Trophoblast cell (in vitro differentiated cells and primary cell): ENCODE data around the gene COL25A1.

Source experiments
- DNase-seq, 2 donors: peaks; one replicate each; pipeline ENCODE4 v3.0.0-alpha.2; 2016
- H2AFZ ChIP-seq: 2 replicates; pipeline ENCODE4 v1.6.1; 2013; ENCODE audit warnings: low read length, moderate library complexity, mild to moderate bottlenecking; ENCODE audit not compliant: insufficient read depth, poor library complexity
- H2AK5ac ChIP-seq: 2 replicates; pipeline ENCODE4 v1.6.1; 2013; ENCODE audit warnings: mild to moderate bottlenecking, low read length
- H2BK120ac ChIP-seq: 2 replicates; pipeline ENCODE4 v1.6.1; 2013; ENCODE audit warnings: low read length, mild to moderate bottlenecking, moderate library complexity; ENCODE audit not compliant: insufficient read depth, poor library complexity
- H2BK12ac ChIP-seq: 2 replicates; pipeline ENCODE4 v1.6.1; 2013; ENCODE audit warnings: mild to moderate bottlenecking, low read length, moderate library complexity
- H2BK5ac ChIP-seq: 2 replicates; pipeline ENCODE4 v1.6.1; 2013; ENCODE audit warnings: low read length, low read depth, moderate library complexity, mild to moderate bottlenecking; ENCODE audit not compliant: poor library complexity
- H3K14ac ChIP-seq: 2 replicates; pipeline ENCODE4 v1.6.1; 2013; ENCODE audit warnings: mild to moderate bottlenecking, low read length
- H3K18ac ChIP-seq: 2 replicates; pipeline ENCODE4 v1.6.1; 2013; ENCODE audit warnings: mild to moderate bottlenecking, low read length
- H3K23ac ChIP-seq: 2 replicates; pipeline ENCODE4 v1.6.1; 2013; ENCODE audit warnings: low read length
- H3K27ac ChIP-seq: 2 replicates; pipeline ENCODE4 v1.5.1; 2013; ENCODE audit warnings: low read depth, mild to moderate bottlenecking, inconsistent platforms, low read length, moderate library complexity
- H3K27me3 ChIP-seq: 2 replicates; pipeline ENCODE4 v1.6.1; 2013; ENCODE audit warnings: inconsistent platforms, mild to moderate bottlenecking, low read length, moderate library complexity; ENCODE audit not compliant: insufficient read depth
- H3K36me3 ChIP-seq, 2 experiments: 1 replicate in 1 of 2; 2 replicates in 1 of 2; pipeline ENCODE4 v1.6.1; 2013; ENCODE audit warnings: low read length in 2 of 2, mild to moderate bottlenecking in 2 of 2, moderate library complexity in 1 of 2; ENCODE audit not compliant: insufficient read depth in 2 of 2, control insufficient read depth in 1 of 2
- H3K4ac ChIP-seq: 2 replicates; pipeline ENCODE4 v1.6.1; 2013; ENCODE audit warnings: low read depth, mild to moderate bottlenecking, low read length, moderate library complexity
- H3K4me1 ChIP-seq, 2 experiments: 1 replicate in 1 of 2; 2 replicates in 1 of 2; pipeline ENCODE4 v1.6.1; 2013; ENCODE audit warnings: low read length in 2 of 2, mild to moderate bottlenecking in 2 of 2, moderate library complexity in 1 of 2; ENCODE audit not compliant: insufficient read depth in 2 of 2, control insufficient read depth in 1 of 2
- H3K4me2 ChIP-seq: 2 replicates; pipeline ENCODE4 v1.6.1; 2013; ENCODE audit warnings: inconsistent platforms, mild to moderate bottlenecking, low read length, moderate library complexity
- H3K4me3 ChIP-seq: 2 replicates; pipeline ENCODE4 v1.5.1; 2013; ENCODE audit warnings: mild to moderate bottlenecking, low read depth, low read length, inconsistent platforms
- H3K79me1 ChIP-seq: one replicate; pipeline ENCODE4 v1.6.1; 2013; ENCODE audit warnings: low read length
- H3K79me2 ChIP-seq: 2 replicates; pipeline ENCODE4 v1.6.1; 2013; ENCODE audit warnings: low read length, mild to moderate bottlenecking; ENCODE audit not compliant: control insufficient read depth, insufficient read depth, poor library complexity
- H3K9ac ChIP-seq: 2 replicates; pipeline ENCODE4 v1.6.1; 2013; ENCODE audit warnings: mild to moderate bottlenecking, low read length
- H3K9me3 ChIP-seq: 2 replicates; pipeline ENCODE4 v1.6.1; 2013; ENCODE audit warnings: low read depth, mild to moderate bottlenecking, control low read depth, inconsistent platforms, low read length; ENCODE audit not compliant: insufficient read depth
- H4K12ac ChIP-seq: 2 replicates; pipeline ENCODE4 v1.6.1; 2013; ENCODE audit warnings: low read depth, mild to moderate bottlenecking, low read length, moderate library complexity
- H4K8ac ChIP-seq: 2 replicates; pipeline ENCODE4 v1.6.1; 2013; ENCODE audit warnings: low read depth, mild to moderate bottlenecking, low read length, moderate library complexity
- H4K91ac ChIP-seq: one replicate; pipeline ENCODE4 v1.6.1; 2013; ENCODE audit warnings: low read depth, mild to moderate bottlenecking, low read length, moderate library complexity
- WGBS: extraction: QIAGEN DNeasy Blood & Tissue Kit; methylation state at CpG from one replicate; pipeline ENCODE4 v1.1.7; 2013; ENCODE audit warnings: missing lambda C conversion rate; ENCODE audit not compliant: insufficient read length, insufficient coverage; ENCODE audit errors: extremely low coverage; 5-methylcytosine and 5-hydroxymethylcytosine counted together

Gene COL25A1

DNA sequence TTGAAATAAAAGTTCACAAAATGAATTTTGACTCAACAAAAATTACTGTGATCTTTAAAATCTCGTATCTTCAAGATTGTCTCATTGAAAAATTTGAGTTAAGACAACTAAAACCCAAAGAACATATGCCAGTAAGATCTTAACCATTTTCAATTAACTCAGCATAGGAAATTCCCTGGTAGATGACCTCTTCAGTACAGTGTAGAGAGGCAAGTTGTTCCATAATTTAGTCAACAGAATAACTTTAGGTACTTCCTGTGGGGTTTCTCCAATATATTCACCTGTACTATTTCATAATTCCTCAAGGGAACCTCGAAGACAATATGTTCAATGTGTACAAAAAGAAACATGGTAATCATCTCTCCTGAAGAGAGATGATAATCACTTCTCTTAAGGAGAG, 145.3 kb downstream of the COL25A1 start:
- Histone ChIP-seq H4K8ac (no peak overlapping the region), H3K79me2 (no peaks in the 10 kb centered on the region), H3K18ac (no peak overlapping the region), H2BK12ac (no peak overlapping the region), H3K4me3 (no peak overlapping the region), H3K4me2 (no peak overlapping the region), H3K4me1 (peaks cover 0 to 2% of the 10 kb centered on the region in 2 experiments), H3K23ac (no peak overlapping the region), H4K91ac (no peak overlapping the region), H2AFZ (no peak overlapping the region), H3K14ac (no peak overlapping the region), H2BK5ac (no peak overlapping the region), H3K79me1 (no peaks in the 10 kb centered on the region), H3K27me3 (no peaks in the 10 kb centered on the region), H3K27ac (no peak overlapping the region), H4K12ac (no peak overlapping the region), H2BK120ac (no peak overlapping the region), H2AK5ac (no peak overlapping the region), H3K9ac (no peak overlapping the region), H3K9me3 (no peaks in the 10 kb centered on the region), H3K36me3 (no peaks in the 10 kb centered on the region), H3K4ac (no peak overlapping the region)
- no CpG with 5 or more reads among the region's 2 CpGs for WGBS
- no peak for DNase-seq

DNA sequence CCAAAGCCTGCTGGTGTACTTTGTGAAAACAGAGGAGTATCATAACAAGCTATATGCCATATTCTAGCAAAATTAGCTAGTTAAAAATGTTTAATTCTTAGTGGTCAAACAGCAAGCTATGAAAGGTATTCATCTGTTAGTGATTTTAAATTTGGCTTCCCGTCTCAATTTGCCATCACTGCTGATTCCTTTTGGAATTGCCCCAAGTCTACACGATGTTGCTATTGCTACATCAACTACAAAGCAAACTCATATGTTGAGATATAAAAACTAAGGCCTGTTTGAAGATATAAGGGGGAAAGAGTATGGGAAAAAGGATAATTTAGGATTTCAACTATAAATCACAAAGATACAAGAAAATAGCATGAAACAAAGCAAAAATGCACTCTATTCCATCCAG, 146.1 kb downstream of the COL25A1 start:
- Histone ChIP-seq H3K27ac (no peak overlapping the region), H3K9ac (no peak overlapping the region), H3K79me2 (no peaks in the 10 kb centered on the region), H4K8ac (no peak overlapping the region), H3K27me3 (no peaks in the 10 kb centered on the region), H3K18ac (no peak overlapping the region), H2BK120ac (no peak overlapping the region), H3K4me2 (no peak overlapping the region), H3K14ac (no peak overlapping the region), H2AFZ (no peak overlapping the region), H3K23ac (no peak overlapping the region), H3K4me3 (no peak overlapping the region), H3K79me1 (no peaks in the 10 kb centered on the region), H3K4ac (no peak overlapping the region), H4K91ac (no peak overlapping the region), H2AK5ac (no peak overlapping the region), H3K9me3 (no peaks in the 10 kb centered on the region), H3K36me3 (no peaks in the 10 kb centered on the region), H4K12ac (no peak overlapping the region), H2BK5ac (no peak overlapping the region), H3K4me1 (peaks cover 0 to 2% of the 10 kb centered on the region in 2 experiments), H2BK12ac (no peak overlapping the region)
- no peak for DNase-seq
- WGBS: no CpG with 5 or more reads among the region's 2 CpGs

DNA sequence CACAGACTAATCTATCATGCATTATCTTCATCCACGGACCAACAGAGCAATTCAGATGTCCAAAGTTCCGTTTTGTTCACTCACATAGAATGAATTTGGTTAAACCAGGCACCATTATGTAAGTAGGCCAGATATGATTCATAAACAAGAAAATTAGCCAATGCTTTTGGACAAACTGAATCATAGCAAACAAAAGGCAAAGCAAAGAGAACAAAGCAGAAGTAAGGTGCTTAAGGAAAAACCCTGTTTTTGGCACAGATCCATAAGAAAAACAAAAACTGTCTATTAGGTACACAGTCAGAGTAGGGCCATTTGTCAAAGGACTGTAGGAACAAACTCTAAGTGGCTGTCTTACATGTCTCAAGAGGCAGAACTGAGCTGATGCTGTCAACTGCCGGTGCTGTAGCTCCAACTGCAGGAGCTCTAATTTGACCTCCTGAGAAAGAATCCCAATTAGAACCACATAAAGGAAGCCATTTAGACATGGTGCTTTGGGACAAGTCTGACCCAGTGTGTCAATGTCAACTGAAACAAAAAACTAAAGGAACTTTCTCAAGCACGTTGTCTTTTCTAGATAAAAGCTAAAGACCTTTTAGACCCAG, 146.7 kb downstream of the COL25A1 start:
- no peak overlapping the region for H3K4ac ChIP-seq
- H3K23ac ChIP-seq: no peak overlapping the region
- H3K36me3 ChIP-seq: no peaks in the 10 kb centered on the region
- no peak overlapping the region for H2BK5ac ChIP-seq
- no peaks in the 10 kb centered on the region for H3K9me3 ChIP-seq
- no peak overlapping the region for H4K91ac ChIP-seq
- no peak overlapping the region for H2AFZ ChIP-seq
- no peak for DNase-seq
- H4K12ac ChIP-seq: no peak overlapping the region
- no peak overlapping the region for H3K4me2 ChIP-seq
- no peak overlapping the region for H3K18ac ChIP-seq
- no peak overlapping the region for H2BK120ac ChIP-seq
- H3K79me1 ChIP-seq: no peaks in the 10 kb centered on the region
- H3K14ac ChIP-seq: no peak overlapping the region
- no peak overlapping the region for H2AK5ac ChIP-seq
- H2BK12ac ChIP-seq: no peak overlapping the region
- H3K27me3 ChIP-seq: no peaks in the 10 kb centered on the region
- H3K4me3 ChIP-seq: no peak overlapping the region
- no peaks in the 10 kb centered on the region for H3K79me2 ChIP-seq
- H3K27ac ChIP-seq: no peak overlapping the region
- no peak overlapping the region for H3K9ac ChIP-seq
- H3K4me1 ChIP-seq: peaks cover 0 to 2% of the 10 kb centered on the region in 2 experiments
- no peak overlapping the region for H4K8ac ChIP-seq
- no CpG with 5 or more reads among the region's 4 CpGs for WGBS

DNA sequence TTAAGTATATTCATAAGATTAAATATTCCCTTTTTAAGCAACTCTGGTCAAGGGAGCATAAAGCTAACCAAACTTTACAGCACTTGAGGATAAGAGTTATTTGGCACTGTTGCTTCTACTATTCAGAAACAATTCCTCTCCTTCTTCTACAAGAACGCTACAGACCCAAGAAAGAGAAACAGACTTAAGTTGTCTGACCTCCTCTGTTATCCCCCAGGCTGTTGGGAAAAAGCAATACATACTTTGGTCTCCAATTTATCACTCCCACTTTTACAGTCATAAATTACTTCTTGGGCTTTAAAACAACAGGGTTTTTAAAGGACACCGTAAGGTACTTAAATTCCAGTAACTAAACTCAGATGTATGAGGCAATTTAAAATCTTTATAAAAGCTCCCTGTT, 147.4 kb downstream of the COL25A1 start:
- H3K4ac ChIP-seq: no peak overlapping the region
- no CpG with 5 or more reads among the region's 2 CpGs for WGBS
- H3K14ac ChIP-seq: no peak overlapping the region
- no peaks in the 10 kb centered on the region for H3K9me3 ChIP-seq
- no peak overlapping the region for H3K18ac ChIP-seq
- no peak overlapping the region for H4K8ac ChIP-seq
- no peak overlapping the region for H3K4me3 ChIP-seq
- DNase-seq: no peak
- H2AFZ ChIP-seq: no peak overlapping the region
- H3K27me3 ChIP-seq: no peaks in the 10 kb centered on the region
- H4K91ac ChIP-seq: no peak overlapping the region
- H3K79me2 ChIP-seq: no peaks in the 10 kb centered on the region
- no peaks in the 10 kb centered on the region for H3K4me1 ChIP-seq
- H2AK5ac ChIP-seq: no peak overlapping the region
- no peak overlapping the region for H4K12ac ChIP-seq
- H2BK12ac ChIP-seq: no peak overlapping the region
- no peaks in the 10 kb centered on the region for H3K79me1 ChIP-seq
- no peak overlapping the region for H3K27ac ChIP-seq
- H3K36me3 ChIP-seq: no peaks in the 10 kb centered on the region
- no peak overlapping the region for H2BK120ac ChIP-seq
- H3K23ac ChIP-seq: no peak overlapping the region
- H3K9ac ChIP-seq: no peak overlapping the region
- no peak overlapping the region for H2BK5ac ChIP-seq
- no peak overlapping the region for H3K4me2 ChIP-seq
